Activated naive CD4-positive, alpha-beta T cell treated with anti-CD3 and anti-CD28 coated beads, Interleukin-2, amount 10 ng/mL, durations not matched to agents 7 days and 5 days (primary cell): ENCODE measurements around the gene LCP2.

Experiments used
- CTCF ChIA-PET: fragments of 350-600 bp; sonication (Branson Sonifier 250); formaldehyde crosslinking; loops from one replicate; lab custom pipeline; 2021; ENCODE audit warnings: antibody characterized with exemption; lab: Charles Lee
- DNase-seq: peaks from one replicate; pipeline ENCODE4 v3.0.0-alpha.2; 2020
- H3K27ac Mint-ChIP-seq: one replicate; pipeline ENCODE4 v1.8.0; 2021; ENCODE audit warnings: mild to moderate bottlenecking, moderate library complexity, mixed read lengths
- H3K27me3 Mint-ChIP-seq: one replicate; pipeline ENCODE4 v1.8.0; 2021; ENCODE audit warnings: mild to moderate bottlenecking, mixed read lengths
- H3K36me3 Mint-ChIP-seq: one replicate; pipeline ENCODE4 v1.8.0; 2021; ENCODE audit warnings: mixed read lengths
- H3K4me1 Mint-ChIP-seq: one replicate; pipeline ENCODE4 v1.8.0; 2021; ENCODE audit warnings: mixed read lengths
- H3K4me3 Mint-ChIP-seq: one replicate; pipeline ENCODE4 v1.8.0; 2021; ENCODE audit warnings: mild to moderate bottlenecking, moderate library complexity, mixed read lengths
- H3K9me3 Mint-ChIP-seq: one replicate; pipeline ENCODE4 v1.8.0; 2021; ENCODE audit warnings: mixed read lengths

LCP2 gene

DNA sequence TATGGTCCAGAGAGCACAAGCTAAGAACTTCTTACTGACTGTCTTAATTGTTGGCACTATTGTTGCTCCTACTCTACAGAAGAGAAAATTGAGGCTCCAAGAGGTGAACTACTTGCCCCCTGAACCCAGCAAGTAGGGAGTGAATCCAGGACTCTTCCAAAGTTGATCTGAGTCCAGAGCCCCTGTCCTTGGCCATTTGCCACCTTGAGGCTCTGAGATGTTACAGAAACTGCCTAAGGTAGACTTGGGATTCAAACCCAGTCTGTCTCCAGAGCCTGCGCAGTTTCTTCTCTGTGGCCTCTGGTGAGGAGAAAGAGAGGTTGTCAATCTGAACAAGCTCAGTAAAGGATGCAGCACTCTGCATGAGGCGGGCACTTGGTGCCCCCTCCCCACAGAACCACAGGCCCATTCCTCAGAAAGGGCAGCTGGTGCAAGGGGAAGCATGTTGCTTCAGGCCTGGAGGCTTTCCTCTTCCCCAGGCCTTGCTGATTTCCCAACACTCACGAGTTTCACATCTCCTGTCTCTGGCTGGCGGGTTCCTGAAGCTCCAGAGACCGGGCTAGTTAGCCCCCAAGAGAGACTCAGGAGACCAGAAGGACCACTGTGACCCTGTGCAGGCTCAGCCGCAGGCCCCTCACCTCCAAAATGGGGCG lies 2.9 kb upstream of the LCP2 start:
- Mint-ChIP-seq H3K4me1 (peaks cover 74% of the 10 kb centered on the region), H3K27ac (peak overlapping the region; percentile 12), H3K27me3 (no peaks in the 10 kb centered on the region), H3K4me3 (no peak overlapping the region), H3K9me3 (no peaks in the 10 kb centered on the region), H3K36me3 (peaks cover 21% of the 10 kb centered on the region)
- DNase-seq: no peak
- CTCF ChIA-PET: interaction anchor here (2.9 to 24.2 kb wide), 3 partner anchors 8 to 33 kb away, joined by 10 to 465 read pairs (median 11); no protein-coding TSS in a partner anchor

DNA sequence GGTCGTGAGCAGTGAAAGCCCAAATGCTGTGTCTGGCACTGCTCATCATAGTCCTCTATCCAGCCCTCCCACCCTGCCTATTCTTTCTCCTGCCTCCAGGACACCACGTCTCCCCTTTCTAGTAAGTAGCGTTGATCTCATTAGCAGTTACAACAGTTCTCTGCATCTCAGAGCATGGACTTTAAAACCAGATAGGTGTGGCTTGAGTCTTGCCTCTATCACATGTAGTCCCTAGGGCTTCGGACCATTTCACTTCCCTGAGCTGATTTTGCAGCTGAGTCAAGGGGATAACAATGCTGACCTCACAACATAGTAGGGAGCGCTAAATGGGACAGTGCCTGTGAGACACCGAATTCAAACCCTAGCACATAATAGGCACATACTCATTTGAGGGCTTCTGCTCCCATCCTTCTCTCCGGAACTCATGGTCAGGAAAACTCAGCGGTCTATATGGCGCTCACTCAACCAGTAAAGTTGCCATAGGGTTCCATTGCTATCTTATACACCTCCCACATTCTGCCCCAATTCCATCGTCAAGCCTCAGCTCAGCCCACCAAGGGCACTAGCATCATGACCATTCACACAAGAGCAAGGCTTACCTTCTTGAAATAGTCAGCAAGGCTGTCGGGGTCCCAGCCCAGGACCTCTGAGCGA lies 515 bp downstream of the LCP2 start:
- H3K4me1 Mint-ChIP-seq: peaks cover 68% of the 10 kb centered on the region
- H3K4me3 Mint-ChIP-seq: peak overlapping the region; percentile 100
- CTCF ChIA-PET: interaction anchor here (0.9 to 24.2 kb wide), 10 partner anchors 10 to 71 kb away, joined by 3 to 465 read pairs (median 10); no protein-coding TSS in a partner anchor
- no peaks in the 10 kb centered on the region for H3K27me3 Mint-ChIP-seq
- H3K36me3 Mint-ChIP-seq: peaks cover 56% of the 10 kb centered on the region
- no peak for DNase-seq
- peak overlapping the region; percentile 92 for H3K27ac Mint-ChIP-seq
- no peaks in the 10 kb centered on the region for H3K9me3 Mint-ChIP-seq

DNA sequence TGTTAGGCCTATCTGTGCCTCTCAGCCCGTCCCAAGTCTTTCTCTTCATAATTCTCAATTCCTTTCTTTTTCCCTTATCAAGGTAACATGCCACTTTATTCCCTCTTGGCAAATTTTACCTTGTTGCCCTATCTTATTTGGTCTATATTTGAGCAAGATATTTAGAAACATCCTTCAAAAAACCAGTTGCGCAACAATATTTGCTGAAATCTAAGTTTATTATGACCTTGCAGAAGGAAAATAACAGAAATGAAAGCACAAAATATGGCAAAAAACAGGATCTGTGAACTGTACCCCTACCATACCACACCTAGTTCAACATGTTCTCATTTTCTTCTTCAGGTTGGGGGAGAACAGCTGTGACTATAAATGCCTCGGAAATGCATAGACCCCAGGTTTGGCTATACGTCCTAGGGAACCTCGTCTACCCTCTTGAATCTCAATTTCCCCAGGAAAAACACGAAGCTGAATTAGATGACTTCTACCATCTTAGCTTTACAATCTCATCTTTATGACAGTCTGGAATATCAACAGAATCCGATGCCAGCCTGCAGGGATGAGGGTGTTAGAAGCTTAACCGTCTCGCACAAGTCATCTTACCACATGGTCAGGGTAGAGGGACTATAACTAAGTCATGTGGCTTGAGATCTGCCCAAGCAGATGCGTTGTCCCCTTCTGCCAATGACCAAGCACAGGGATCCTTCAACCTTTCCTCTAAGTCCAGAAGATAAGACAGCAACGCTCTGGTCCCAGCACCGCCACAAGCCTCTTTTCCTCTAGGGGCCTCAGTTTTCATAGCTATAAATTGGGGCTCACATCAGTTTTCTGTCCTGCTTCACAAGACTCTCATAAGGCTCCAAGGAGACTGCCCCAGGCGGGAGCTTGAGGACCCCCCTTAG lies 1.3 kb downstream of the LCP2 start:
- Mint-ChIP-seq H3K4me3 (peak overlapping the region; percentile 100), H3K27ac (peak overlapping the region; percentile 92), H3K4me1 (peaks cover 68% of the 10 kb centered on the region), H3K9me3 (no peaks in the 10 kb centered on the region), H3K27me3 (no peaks in the 10 kb centered on the region), H3K36me3 (peaks cover 63% of the 10 kb centered on the region)
- CTCF ChIA-PET: interaction anchor here (1.3 to 24.2 kb wide), 10 partner anchors 7 to 70 kb away, joined by 3 to 465 read pairs (median 10); no protein-coding TSS in a partner anchor
- no peak for DNase-seq

DNA sequence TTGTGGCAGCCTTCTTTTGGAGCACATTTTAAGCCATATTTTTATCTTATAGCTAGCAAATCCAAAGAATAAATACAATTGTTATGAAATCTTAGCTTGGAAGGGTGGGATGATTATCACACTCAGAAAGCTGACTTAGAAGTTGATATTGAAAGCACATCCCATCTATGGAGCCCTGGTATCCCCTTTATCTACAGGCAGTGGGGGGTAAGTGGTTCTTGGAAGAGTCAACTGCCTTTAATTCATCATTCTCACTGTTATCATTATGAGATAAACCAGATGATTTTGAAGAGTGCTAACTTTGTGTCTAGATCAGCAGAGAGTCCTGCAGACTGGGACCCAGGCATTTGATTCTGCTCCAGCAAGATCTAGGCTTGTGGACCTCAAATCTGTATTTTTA lies 3.0 kb downstream of the LCP2 start:
- DNase-seq: no peak
- H3K4me3 Mint-ChIP-seq: peak overlapping the region; percentile 100
- peaks cover 81% of the 10 kb centered on the region for H3K36me3 Mint-ChIP-seq
- H3K9me3 Mint-ChIP-seq: no peaks in the 10 kb centered on the region
- peaks cover 68% of the 10 kb centered on the region for H3K4me1 Mint-ChIP-seq
- H3K27me3 Mint-ChIP-seq: no peaks in the 10 kb centered on the region
- H3K27ac Mint-ChIP-seq: peak overlapping the region; percentile 79
- CTCF ChIA-PET: interaction anchor here (1.8 to 24.2 kb wide), 8 partner anchors 9 to 69 kb away, joined by 3 to 465 read pairs (median 14); no protein-coding TSS in a partner anchor

DNA sequence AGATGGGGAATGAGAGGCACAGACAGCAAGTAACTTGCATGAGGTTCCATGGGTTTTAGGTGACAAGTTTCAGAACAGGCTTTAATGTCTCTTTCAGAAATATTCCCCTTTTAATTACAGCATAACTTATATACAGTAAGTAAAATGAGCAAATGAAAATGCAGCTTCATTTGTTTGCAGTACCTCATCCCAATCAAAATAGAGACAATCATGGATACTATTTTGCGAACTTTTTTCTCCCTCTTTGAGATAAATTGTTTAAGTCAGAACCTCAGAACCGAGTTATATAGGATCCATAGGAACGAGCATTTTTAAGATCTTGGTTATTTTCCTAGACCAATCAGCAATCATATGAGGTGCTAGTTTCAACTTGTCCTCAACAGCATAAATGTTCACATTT lies 3.5 kb downstream of the LCP2 start:
- no peak for DNase-seq
- Mint-ChIP-seq H3K4me1 (peaks cover 68% of the 10 kb centered on the region), H3K27me3 (no peaks in the 10 kb centered on the region), H3K4me3 (peak overlapping the region; percentile 100), H3K27ac (peak overlapping the region; percentile 79), H3K36me3 (peaks cover 86% of the 10 kb centered on the region), H3K9me3 (no peaks in the 10 kb centered on the region)
- CTCF ChIA-PET: interaction anchor here (1.8 to 24.2 kb wide), 7 partner anchors 11 to 68 kb away, joined by 3 to 465 read pairs (median 15); no protein-coding TSS in a partner anchor

DNA sequence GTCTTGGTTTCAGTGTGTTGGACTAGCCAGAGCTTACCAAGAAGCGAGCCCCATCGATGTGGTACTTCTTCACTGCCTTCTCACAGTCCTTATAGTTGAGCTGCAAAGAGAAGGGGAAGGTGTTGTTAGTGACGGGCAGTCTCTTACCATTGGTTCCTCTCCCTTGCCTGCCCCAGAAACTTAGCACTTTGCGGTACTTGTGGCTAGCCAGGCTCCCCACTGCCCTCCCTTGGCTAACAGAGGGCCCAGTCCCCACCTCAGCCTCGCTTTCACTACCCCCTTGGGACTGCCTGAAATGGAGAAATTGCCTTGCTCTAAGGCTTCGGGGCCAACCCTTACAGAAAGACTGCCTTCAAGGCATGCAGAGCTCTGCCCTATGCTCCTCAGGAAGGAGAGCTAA lies 4.3 kb downstream of the LCP2 start:
- Mint-ChIP-seq H3K9me3 (no peaks in the 10 kb centered on the region), H3K4me3 (peak overlapping the region; percentile 100), H3K4me1 (peaks cover 70% of the 10 kb centered on the region), H3K27ac (peak overlapping the region; percentile 79), H3K27me3 (no peaks in the 10 kb centered on the region), H3K36me3 (peaks cover 94% of the 10 kb centered on the region)
- DNase-seq: peak; percentile 68
- CTCF ChIA-PET: interaction anchor here (0.6 to 24.2 kb wide), 8 partner anchors 8 to 127 kb away, joined by 3 to 465 read pairs (median 13); no protein-coding TSS in a partner anchor

DNA sequence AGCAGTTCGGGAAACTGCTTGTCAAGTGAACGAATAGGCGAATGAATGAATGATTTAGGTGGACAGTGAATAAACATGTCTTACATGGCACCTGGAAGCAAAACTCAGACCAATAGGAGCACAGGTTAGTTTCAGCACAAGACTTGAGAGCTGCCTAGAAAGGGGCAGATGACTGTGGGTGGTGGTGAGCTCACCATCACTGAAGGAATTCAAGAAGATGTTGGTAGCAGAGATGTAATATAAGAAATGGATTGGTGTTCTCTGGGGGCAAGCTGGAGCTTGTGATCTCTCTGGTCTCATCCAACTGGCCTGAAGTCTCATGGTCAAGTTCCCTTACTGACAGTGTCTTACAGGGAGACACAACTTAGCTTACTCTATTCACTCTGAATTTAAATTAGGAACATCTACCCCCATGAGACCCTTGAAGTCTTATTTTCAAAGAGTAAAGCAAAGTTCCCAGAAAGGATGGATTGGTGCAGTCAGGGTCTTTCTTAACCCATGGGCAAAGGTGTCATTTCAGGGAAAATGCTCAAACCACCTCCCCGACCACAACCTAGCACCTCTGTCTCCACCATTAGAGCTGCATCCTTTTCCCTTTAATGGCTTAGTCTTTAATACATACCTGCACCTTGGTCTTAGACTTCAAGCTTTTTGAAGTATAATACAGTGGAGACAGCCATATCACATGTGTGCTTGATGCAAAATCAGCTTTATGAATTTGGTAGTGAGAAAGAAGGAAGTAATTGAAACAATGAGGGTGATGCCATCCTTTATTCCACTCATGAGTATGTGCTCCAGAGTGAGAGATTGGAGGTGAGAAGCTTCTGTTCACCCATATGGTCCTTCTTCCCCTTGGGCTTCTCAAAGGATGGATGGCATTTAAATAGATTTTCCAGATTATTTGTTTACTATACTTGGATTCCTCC lies 5.1 kb downstream of the LCP2 start:
- no peaks in the 10 kb centered on the region for H3K27me3 Mint-ChIP-seq
- peak overlapping the region; percentile 100 for H3K4me3 Mint-ChIP-seq
- H3K4me1 Mint-ChIP-seq: peaks cover 72% of the 10 kb centered on the region
- CTCF ChIA-PET: interaction anchor here (0.6 to 24.2 kb wide), 8 partner anchors 9 to 128 kb away, joined by 3 to 465 read pairs (median 13); no protein-coding TSS in a partner anchor
- H3K36me3 Mint-ChIP-seq: peaks cover 99% of the 10 kb centered on the region
- no peaks in the 10 kb centered on the region for H3K9me3 Mint-ChIP-seq
- H3K27ac Mint-ChIP-seq: peak overlapping the region; percentile 79
- DNase-seq: no peak

DNA sequence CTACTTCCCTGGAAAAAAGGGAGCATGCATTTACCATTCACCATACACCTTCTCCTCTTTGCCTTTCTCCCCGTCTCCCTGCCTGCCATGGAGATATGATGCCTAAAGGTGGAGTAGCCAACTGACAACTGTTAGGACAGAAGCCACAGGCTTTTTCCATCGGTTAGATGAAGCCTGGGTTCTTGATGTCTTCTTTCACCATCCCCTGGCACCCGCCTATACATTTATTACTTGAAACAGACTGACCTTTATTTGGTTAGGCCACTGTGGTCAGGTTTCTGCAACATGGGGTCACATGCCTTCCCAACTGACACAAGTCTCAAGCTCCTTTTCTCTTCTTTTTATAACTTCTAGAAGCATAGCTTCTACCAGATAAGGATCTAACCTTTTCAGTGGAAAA lies 7.1 kb downstream of the LCP2 start:
- DNase-seq: no peak
- Mint-ChIP-seq H3K9me3 (no peaks in the 10 kb centered on the region), H3K4me1 (peaks cover 91% of the 10 kb centered on the region), H3K4me3 (no peak overlapping the region), H3K36me3 (peaks cover 99% of the 10 kb centered on the region), H3K27me3 (no peaks in the 10 kb centered on the region), H3K27ac (peak overlapping the region; percentile 45)
- CTCF ChIA-PET: interaction anchor here (1.4 to 24.2 kb wide), 2 partner anchors 18 to 131 kb away, joined by 3 to 465 read pairs; no protein-coding TSS in a partner anchor

DNA sequence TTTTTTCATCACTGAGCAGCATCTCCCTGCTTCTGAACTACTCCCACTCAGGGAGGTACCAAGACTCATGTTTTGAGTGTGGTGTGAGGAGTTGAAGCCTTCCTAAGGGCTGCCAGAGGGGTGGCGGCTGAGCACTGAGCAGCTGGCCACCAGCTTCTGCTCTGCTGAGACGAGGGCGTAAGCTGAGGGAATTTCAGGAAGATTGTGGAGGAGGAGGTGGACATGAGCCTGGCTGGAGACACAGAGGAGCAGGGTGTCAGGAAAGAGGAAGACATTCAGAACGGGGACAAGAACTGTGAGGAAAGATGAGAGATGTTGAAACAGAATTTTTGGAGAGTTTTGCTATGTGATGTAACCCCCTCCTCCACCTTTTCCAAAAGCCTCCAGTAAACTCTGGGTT lies 7.8 kb downstream of the LCP2 start:
- Mint-ChIP-seq H3K36me3 (peaks cover 99% of the 10 kb centered on the region), H3K4me3 (peak overlapping the region; percentile 33), H3K9me3 (no peaks in the 10 kb centered on the region), H3K27ac (peak overlapping the region; percentile 81), H3K4me1 (peaks cover 99% of the 10 kb centered on the region), H3K27me3 (no peaks in the 10 kb centered on the region)
- DNase-seq: no peak
- CTCF ChIA-PET: interaction anchor here (24.2 kb wide), 1 partner anchor 17 kb away, joined by 465 read pairs; no protein-coding TSS in a partner anchor

DNA sequence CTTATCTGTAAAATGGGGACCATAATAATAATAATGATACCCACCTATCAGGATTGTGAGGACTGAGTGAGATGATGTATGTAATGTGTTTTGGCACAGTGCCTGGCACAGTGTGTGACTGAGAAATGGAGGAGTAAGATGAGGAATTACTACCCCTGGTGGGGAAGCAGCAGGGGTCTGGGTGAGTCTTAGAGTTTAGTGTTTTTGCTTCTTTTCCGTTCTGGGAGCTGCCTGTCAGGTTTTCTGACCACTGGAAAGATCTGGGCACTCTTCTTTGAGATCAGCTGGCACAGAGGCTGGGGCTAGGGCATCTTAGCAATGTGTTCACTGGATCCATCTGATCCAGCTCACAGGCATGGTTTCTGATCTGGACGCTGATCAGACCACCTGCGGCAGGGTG lies 8.5 kb downstream of the LCP2 start:
- CTCF ChIA-PET: interaction anchor here (2.3 to 24.2 kb wide), 2 partner anchors 17 to 49 kb away, joined by 7 to 465 read pairs; no protein-coding TSS in a partner anchor
- Mint-ChIP-seq H3K9me3 (peaks cover 2% of the 10 kb centered on the region), H3K27me3 (no peaks in the 10 kb centered on the region), H3K36me3 (peaks cover 98% of the 10 kb centered on the region), H3K4me3 (no peak overlapping the region), H3K27ac (peak overlapping the region; percentile 7), H3K4me1 (peaks cover 99% of the 10 kb centered on the region)
- DNase-seq: no peak

DNA sequence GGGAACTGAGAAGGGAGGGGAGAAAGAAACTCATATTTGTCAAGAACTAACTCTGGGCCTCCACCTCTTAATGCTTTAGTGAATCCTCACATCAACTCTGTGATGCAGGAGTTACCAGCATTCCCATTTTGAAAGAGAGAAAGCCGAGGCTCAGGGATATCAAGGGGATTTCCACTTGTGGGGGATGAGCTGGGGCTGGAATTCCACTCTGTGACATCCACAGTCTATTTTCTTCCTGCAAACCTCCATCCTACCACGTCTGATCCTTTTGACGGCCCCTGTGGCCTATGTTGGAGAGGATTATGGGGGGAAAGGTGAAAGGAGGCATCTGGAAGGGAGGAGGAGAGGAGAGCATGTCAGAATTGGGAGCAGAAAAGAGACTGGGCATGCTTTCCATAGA lies 9.0 kb downstream of the LCP2 start:
- peaks cover 100% of the 10 kb centered on the region for H3K4me1 Mint-ChIP-seq
- peaks cover 98% of the 10 kb centered on the region for H3K36me3 Mint-ChIP-seq

DNA sequence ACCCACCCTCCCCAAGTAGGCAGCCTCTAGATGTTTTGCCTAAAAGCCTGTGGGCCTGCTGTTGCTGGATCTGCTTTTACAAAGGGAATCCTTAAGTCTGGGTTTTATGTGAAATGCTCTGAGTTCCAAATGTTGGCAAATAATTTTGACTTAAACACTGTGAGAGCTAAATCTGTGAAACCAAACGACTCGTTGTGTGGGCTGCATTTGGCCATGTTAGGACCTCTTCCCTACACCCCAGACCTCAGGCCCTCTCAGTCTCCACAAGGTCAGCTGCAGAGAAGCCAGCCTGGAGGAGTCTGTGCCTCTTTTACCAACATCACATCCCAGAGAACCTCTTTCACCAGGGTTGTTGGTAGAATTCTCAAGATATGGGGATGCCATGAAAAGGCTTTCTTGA lies 9.4 kb downstream of the LCP2 start:
- Mint-ChIP-seq H3K36me3 (peaks cover 98% of the 10 kb centered on the region), H3K27ac (peak overlapping the region; percentile 46), H3K9me3 (peaks cover 2% of the 10 kb centered on the region), H3K4me3 (no peak overlapping the region), H3K4me1 (peaks cover 100% of the 10 kb centered on the region), H3K27me3 (no peaks in the 10 kb centered on the region)
- CTCF ChIA-PET: interaction anchor here (2.3 to 24.2 kb wide), 2 partner anchors 16 to 50 kb away, joined by 7 to 465 read pairs; no protein-coding TSS in a partner anchor
- DNase-seq: no peak

More for the DNA sequence above, 9.0 kb downstream of the LCP2 start:
- H3K9me3 Mint-ChIP-seq: peaks cover 2% of the 10 kb centered on the region
- CTCF ChIA-PET: interaction anchor here (2.3 to 24.2 kb wide), 2 partner anchors 16 to 50 kb away, joined by 7 to 465 read pairs; no protein-coding TSS in a partner anchor
- DNase-seq: no peak
- peak overlapping the region; percentile 46 for H3K27ac Mint-ChIP-seq
- peak overlapping the region; percentile 5 for H3K4me3 Mint-ChIP-seq
- H3K27me3 Mint-ChIP-seq: no peaks in the 10 kb centered on the region
